Ureter (tissue), 1 donor: ENCODE measurements around the gene PRICKLE3. TPM values are rescaled to one million over a fixed set of nuclear protein-coding genes. Genes with fewer than 3 reads are reported as not detected.

Source experiments
- total RNA-seq: library from RNA; stranded (reverse); gene quantifications from one replicate; pipeline ENCODE4 v1.2.4, GENCODE V29; 2023
- donor health status: DM: yes; HTN: yes; CAD: no.

PRICKLE3 gene
- total RNA-seq, 1 donor from 2014 or later, result 24.7 TPM

Other genes starting within 250 kb of the PRICKLE3 start
- 53.8 TPM for gene OTUD5, start 228.8 kb downstream of the PRICKLE3 start, total RNA-seq
- gene KCND1, start 214.5 kb downstream of the PRICKLE3 start, total RNA-seq, result 3.4 TPM
- 56.8 TPM for gene GRIPAP1, start 184.1 kb downstream of the PRICKLE3 start, total RNA-seq
- gene TFE3, start 143.0 kb downstream of the PRICKLE3 start, total RNA-seq, result 45.2 TPM
- gene CCDC120, start 127.4 kb downstream of the PRICKLE3 start, total RNA-seq, result 16.9 TPM
- 20.9 TPM for gene PRAF2, start 112.4 kb downstream of the PRICKLE3 start, total RNA-seq
- 60.8 TPM for gene WDR45, start 106.5 kb downstream of the PRICKLE3 start, total RNA-seq
- 18.2 TPM for gene GPKOW, start 62.6 kb downstream of the PRICKLE3 start, total RNA-seq
- gene MAGIX, start 23.6 kb downstream of the PRICKLE3 start, total RNA-seq, result 12.8 TPM
- gene PLP2, start 14.5 kb downstream of the PRICKLE3 start, total RNA-seq, result 141 TPM
- 1.7 TPM for gene SYP, start 13.8 kb upstream of the PRICKLE3 start, total RNA-seq
- 0.49 TPM for gene CACNA1F, start 47.0 kb upstream of the PRICKLE3 start, total RNA-seq
- 16.9 TPM for gene CCDC22, start 49.1 kb upstream of the PRICKLE3 start, total RNA-seq
- 0.49 TPM for gene FOXP3, start 78.3 kb upstream of the PRICKLE3 start, total RNA-seq
- gene PPP1R3F, start 83.4 kb upstream of the PRICKLE3 start, total RNA-seq, result 6.2 TPM
- gene GAGE10, start 117.3 kb upstream of the PRICKLE3 start, total RNA-seq, result not detected
- not detected for gene GAGE12J, start 135.7 kb upstream of the PRICKLE3 start, total RNA-seq
- not detected for gene GAGE13, start 145.2 kb upstream of the PRICKLE3 start, total RNA-seq